ENCODE measurements around the gene CD38. TPM values are rescaled to one million over a fixed set of nuclear protein-coding genes. Genes with fewer than 3 reads are reported as not detected.

Gene CD38
- total RNA-seq, 1 experiment from 2014 or later: not detected

GRCh38 chr4:15901998-15902397 is 123.9 kb downstream of the CD38 start:
- Histone ChIP-seq H3K36me3 (ENCODE audit: control insufficient read depth in 1 of 2, insufficient read depth in 2 of 2, low read length in 2 of 2) (no peaks in the 10 kb centered on the region), H3K27me3 (ENCODE audit: insufficient read depth, low read length) (no peaks in the 10 kb centered on the region), H3K79me2 (ENCODE audit: insufficient read depth, low read length) (no peaks in the 10 kb centered on the region), H3K9me3 (ENCODE audit: control insufficient read depth in 1 of 2, insufficient read depth in 1 of 2, low read depth in 1 of 2, low read length in 2 of 2) (no peaks in the 10 kb centered on the region; a peak in 1 of 4 replicates), H3K27ac (ENCODE audit: low read depth, low read length) (no peak overlapping the region), H4K20me1 (ENCODE audit: insufficient read depth) (no peaks in the 10 kb centered on the region), H3K4me2 (ENCODE audit: low read length) (no peak overlapping the region), H3K4me3 (replicated peaks in 1 of 2; ENCODE audit: low read depth in 1 of 2, low read length in 2 of 2) (no peak overlapping the region), H3K9ac (ENCODE audit: low read length) (no peak overlapping the region), H3K4me1 (ENCODE audit: control insufficient read depth in 1 of 2, insufficient read depth in 2 of 2, low read length in 2 of 2) (peaks cover 14 to 27% of the 10 kb centered on the region in 2 experiments), H2AFZ (ENCODE audit: low read depth, low read length, poor library complexity, severe bottlenecking) (no peak overlapping the region), H3K9me2 (ENCODE audit: insufficient read depth) (no peaks in the 10 kb centered on the region)
- CTCF ChIA-PET: no interaction called here
- DNase-seq (ENCODE audit: low read depth, low spot score): no peak
- no peak for ATAC-seq
- RAD21 ChIA-PET (ENCODE audit: low non-redundant PET in 1 of 2, low total read pairs in 2 of 2, uncharacterized antibody in 2 of 2, unreplicated experiment in 2 of 2): no interaction called here
- intact Hi-C loops (cut with micrococcal nuclease): no loop called here
- TF ChIP-seq EZH2 (IDR thresholded peaks at IDR 0.05): no peak
- TF ChIP-seq YY1 (IDR thresholded peaks at IDR 0.05; ENCODE audit: extremely low read depth, insufficient replicate concordance, low read depth, low read length): no peak
- TF ChIP-seq CTCF (IDR thresholded peaks at IDR 0.05 in 2 of 3, conservative IDR thresholded peaks at IDR 0.05 in 1 of 3; ENCODE audit: borderline replicate concordance in 1 of 3, insufficient read depth in 1 of 3, low read depth in 2 of 3, low read length in 2 of 3): no peak
- no TSS peak for BruUV-seq (replicated peaks)
- POLR2A ChIA-PET: no interaction called here

- ChIA-PET POLR2A (no interaction called here), RAD21 (ENCODE audit: low non-redundant PET in 1 of 2, low total read pairs in 2 of 2, uncharacterized antibody in 2 of 2, unreplicated experiment in 2 of 2) (no interaction called here), CTCF (interaction anchor here (2.1 kb wide), 1 partner anchor 20 kb away, joined by 6 read pairs; no protein-coding TSS in a partner anchor)
- DNase-seq (ENCODE audit: low read depth, low spot score): no peak
- TF ChIP-seq POLR2AphosphoS5 (IDR thresholded peaks at IDR 0.05; ENCODE audit: low read depth, low read length) (no peak), RAD21 (IDR thresholded peaks at IDR 0.05; ENCODE audit: low read depth) (no peak), TCF7L2 (IDR thresholded peaks at IDR 0.05; ENCODE audit: borderline replicate concordance, extremely low read depth, insufficient read depth, insufficient read length) (no peak), SIN3A (IDR thresholded peaks at IDR 0.05; ENCODE audit: low read depth) (no peak), JUND (IDR thresholded peaks at IDR 0.05) (no peak)
- Histone ChIP-seq H3K4me2 (ENCODE audit: low read length) (no peak overlapping the region), H3K36me3 (ENCODE audit: control insufficient read depth in 1 of 2, insufficient read depth in 2 of 2, low read length in 2 of 2) (no peaks in the 10 kb centered on the region), H3K4me3 (replicated peaks in 1 of 2; ENCODE audit: low read depth in 1 of 2, low read length in 2 of 2) (no peak overlapping the region), H3K27me3 (ENCODE audit: insufficient read depth, low read length) (no peaks in the 10 kb centered on the region), H4K20me1 (ENCODE audit: insufficient read depth) (no peaks in the 10 kb centered on the region), H2AFZ (ENCODE audit: low read depth, low read length, poor library complexity, severe bottlenecking) (no peak overlapping the region), H3K4me1 (ENCODE audit: control insufficient read depth in 1 of 2, insufficient read depth in 2 of 2, low read length in 2 of 2) (peaks cover 19 to 34% of the 10 kb centered on the region in 2 experiments), H3K9me2 (ENCODE audit: insufficient read depth) (no peaks in the 10 kb centered on the region), H3K9me3 (ENCODE audit: control insufficient read depth in 1 of 2, insufficient read depth in 1 of 2, low read depth in 1 of 2, low read length in 2 of 2) (no peaks in the 10 kb centered on the region; a peak in 1 of 4 replicates), H3K79me2 (ENCODE audit: insufficient read depth, low read length) (no peaks in the 10 kb centered on the region), H3K9ac (ENCODE audit: low read length) (no peak overlapping the region), H3K27ac (ENCODE audit: low read depth, low read length) (no peak overlapping the region)
- intact Hi-C loops (cut with micrococcal nuclease): no loop called here
- no TSS peak for BruUV-seq (replicated peaks)
- ATAC-seq: no peak
Measured at GRCh38 chr4:15902746-15903145, 124.6 kb downstream of the CD38 start.

Other genes starting within 250 kb of the CD38 start
- gene FBXL5, start 123.0 kb upstream of the CD38 start, total RNA-seq (2021; ENCODE audit: unreplicated experiment): 20.6 TPM
- 26.1 TPM for gene FAM200B, start 96.5 kb upstream of the CD38 start, total RNA-seq (2021; ENCODE audit: unreplicated experiment)
- gene BST1, start 75.3 kb upstream of the CD38 start, total RNA-seq (2021; ENCODE audit: unreplicated experiment): 0.44 TPM
- gene FGFBP1, start 160.4 kb downstream of the CD38 start, total RNA-seq (2021; ENCODE audit: unreplicated experiment): 8.7 TPM
- gene FGFBP2, start 184.8 kb downstream of the CD38 start, total RNA-seq (2021; ENCODE audit: unreplicated experiment): not detected

All from HCT116 (cell line).